LNCAP (cell line): ENCODE measurements around the gene EHF.

Experiments used
- TF ChIP-seq, protein P1 (sequence below): fragments of 450-650 bp; IDR thresholded peaks from 2 replicates; pipeline ENCODE4 v1.5.1; 2017; ENCODE audit warnings: mild to moderate bottlenecking

EHF gene

GRCh38 chr11:34619062-34619516 is 1.8 kb upstream of the EHF start:
- TF ChIP-seq, protein P1, sequence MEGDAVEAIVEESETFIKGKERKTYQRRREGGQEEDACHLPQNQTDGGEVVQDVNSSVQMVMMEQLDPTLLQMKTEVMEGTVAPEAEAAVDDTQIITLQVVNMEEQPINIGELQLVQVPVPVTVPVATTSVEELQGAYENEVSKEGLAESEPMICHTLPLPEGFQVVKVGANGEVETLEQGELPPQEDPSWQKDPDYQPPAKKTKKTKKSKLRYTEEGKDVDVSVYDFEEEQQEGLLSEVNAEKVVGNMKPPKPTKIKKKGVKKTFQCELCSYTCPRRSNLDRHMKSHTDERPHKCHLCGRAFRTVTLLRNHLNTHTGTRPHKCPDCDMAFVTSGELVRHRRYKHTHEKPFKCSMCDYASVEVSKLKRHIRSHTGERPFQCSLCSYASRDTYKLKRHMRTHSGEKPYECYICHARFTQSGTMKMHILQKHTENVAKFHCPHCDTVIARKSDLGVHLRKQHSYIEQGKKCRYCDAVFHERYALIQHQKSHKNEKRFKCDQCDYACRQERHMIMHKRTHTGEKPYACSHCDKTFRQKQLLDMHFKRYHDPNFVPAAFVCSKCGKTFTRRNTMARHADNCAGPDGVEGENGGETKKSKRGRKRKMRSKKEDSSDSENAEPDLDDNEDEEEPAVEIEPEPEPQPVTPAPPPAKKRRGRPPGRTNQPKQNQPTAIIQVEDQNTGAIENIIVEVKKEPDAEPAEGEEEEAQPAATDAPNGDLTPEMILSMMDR = no peak

- TF ChIP-seq, protein P1 = no peak
Observed at GRCh38 chr11:34620202-34620601, 691 bp upstream of the EHF start.

DNA sequence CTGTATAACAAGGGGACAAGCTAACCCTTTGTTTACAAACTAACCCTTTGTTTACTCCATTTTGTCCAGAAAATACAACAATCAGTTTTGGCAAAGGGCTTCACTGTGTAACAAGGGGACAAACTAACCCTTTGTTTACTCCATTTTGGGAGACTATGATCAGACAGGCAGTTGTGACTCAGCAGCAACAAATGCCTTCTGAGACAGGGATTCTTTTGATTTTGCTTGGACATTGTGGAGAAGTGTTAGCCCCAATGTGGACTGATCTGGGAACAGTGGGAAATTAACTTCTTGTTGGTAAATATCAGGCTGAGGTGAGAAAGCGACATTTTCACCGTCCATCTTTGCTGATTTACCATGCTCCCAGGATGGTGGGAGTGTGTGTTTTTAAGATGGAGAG is 983 bp downstream of the EHF start:
- TF ChIP-seq, protein P1 = no peak

DNA sequence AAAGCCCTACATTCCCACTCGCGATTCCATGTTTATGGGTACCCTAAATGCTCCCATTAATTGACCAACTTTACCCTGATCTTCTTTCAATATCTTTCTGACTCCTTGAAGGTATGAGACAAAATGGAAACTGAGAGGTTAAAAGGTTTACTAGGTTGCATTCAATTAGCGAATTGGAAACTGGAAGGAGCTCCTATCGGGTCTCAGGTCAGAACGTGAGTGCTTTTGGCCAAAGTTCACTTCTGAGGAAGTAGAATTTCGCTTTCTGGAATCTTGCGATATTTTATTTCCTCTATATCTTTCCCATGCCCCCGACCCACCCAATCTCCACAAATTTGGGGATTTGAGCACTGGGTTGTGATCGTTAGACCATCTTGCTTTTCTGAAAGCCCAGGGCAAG is 2.6 kb downstream of the EHF start:
- TF ChIP-seq, protein P1 = no peak

DNA sequence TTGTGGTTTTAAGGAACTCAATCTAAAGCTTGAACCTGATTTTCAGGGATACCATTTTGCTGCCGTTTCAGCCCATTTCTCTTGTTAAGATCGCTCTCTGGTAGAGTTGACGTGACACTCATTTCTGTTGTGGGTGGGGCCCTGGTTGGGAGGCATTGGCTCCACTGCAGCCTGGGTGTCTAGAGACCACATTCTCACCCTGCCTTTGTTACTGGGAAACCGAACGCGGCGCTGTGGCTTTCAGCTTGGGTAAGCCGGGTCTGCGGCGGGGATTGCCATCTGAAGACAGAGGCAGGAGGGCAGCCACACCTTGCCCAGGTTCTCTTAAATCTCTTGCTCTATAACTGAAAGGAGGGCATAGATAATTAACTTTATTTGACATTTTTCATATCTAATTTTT is 3.2 kb downstream of the EHF start:
- TF ChIP-seq, protein P1 = no peak; the same call in 1 of the 2 replicates

- TF ChIP-seq, protein P1 = no peak
Observed at GRCh38 chr11:34625576-34625975, 4.7 kb downstream of the EHF start.

GRCh38 chr11:34626393-34626792 is 5.5 kb downstream of the EHF start:
- TF ChIP-seq, protein P1 = no peak

- TF ChIP-seq, protein P1 = no peak
Observed at GRCh38 chr11:34627197-34627596, 6.3 kb downstream of the EHF start.
